Neural crest cell (in vitro differentiated cells): ENCODE results near the gene OLFML2B. TPM values are rescaled to one million over a fixed set of nuclear protein-coding genes. Genes with fewer than 3 reads are reported as not detected.

ENCODE experiments used
- DNase-seq: peaks from one replicate; pipeline ENCODE4 v3.0.0; 2021; ENCODE audit warnings: low read depth, mixed read lengths, low spot score
- H3K27ac Mint-ChIP-seq: one replicate; pipeline ENCODE4 v1.8.0; 2021; ENCODE audit warnings: mild to moderate bottlenecking, mixed read lengths; ENCODE audit not compliant: unreplicated experiment
- H3K27me3 Mint-ChIP-seq: 2 replicates; pipeline ENCODE4 v1.8.0; 2021; ENCODE audit warnings: low read depth, mild to moderate bottlenecking, mixed read lengths
- H3K36me3 Mint-ChIP-seq: 2 replicates; pipeline ENCODE4 v1.8.0; 2021; ENCODE audit warnings: low read depth, mild to moderate bottlenecking, mixed read lengths
- H3K4me1 Mint-ChIP-seq: 2 replicates; pipeline ENCODE4 v1.8.0; 2021; ENCODE audit warnings: mixed read lengths
- H3K4me3 Mint-ChIP-seq: one replicate; pipeline ENCODE4 v1.8.0; 2021; ENCODE audit warnings: mild to moderate bottlenecking, mixed read lengths
- H3K9me3 Mint-ChIP-seq: 2 replicates; pipeline ENCODE4 v1.8.0; 2021; ENCODE audit warnings: mixed read lengths
- total RNA-seq: library from RNA; stranded (reverse); gene quantifications from 2 replicates; pipeline ENCODE4 v1.2.1, GENCODE V29; 2021
- TF ChIP-seq, protein P1 (sequence below): fragments of 200-600 bp; sonication (generic); conservative IDR thresholded peaks from 2 replicates; pipeline ENCODE4 v1.5.0; 2021; ENCODE audit warnings: antibody characterized with exemption, mild to moderate bottlenecking

OLFML2B gene
- total RNA-seq, 1 donor from 2014 or later, result 5.8 TPM

GRCh38 chr1:162033428-162033827 is 9.8 kb upstream of the OLFML2B start:
- Mint-ChIP-seq H3K36me3 (no peaks in the 10 kb centered on the region), H3K27me3 (peaks cover 58% of the 10 kb centered on the region), H3K4me3 (no peak overlapping the region), H3K27ac (no peak overlapping the region), H3K4me1 (no peaks in the 10 kb centered on the region), H3K9me3 (no peaks in the 10 kb centered on the region)
- DNase-seq, result no peak
- TF ChIP-seq, protein P1, sequence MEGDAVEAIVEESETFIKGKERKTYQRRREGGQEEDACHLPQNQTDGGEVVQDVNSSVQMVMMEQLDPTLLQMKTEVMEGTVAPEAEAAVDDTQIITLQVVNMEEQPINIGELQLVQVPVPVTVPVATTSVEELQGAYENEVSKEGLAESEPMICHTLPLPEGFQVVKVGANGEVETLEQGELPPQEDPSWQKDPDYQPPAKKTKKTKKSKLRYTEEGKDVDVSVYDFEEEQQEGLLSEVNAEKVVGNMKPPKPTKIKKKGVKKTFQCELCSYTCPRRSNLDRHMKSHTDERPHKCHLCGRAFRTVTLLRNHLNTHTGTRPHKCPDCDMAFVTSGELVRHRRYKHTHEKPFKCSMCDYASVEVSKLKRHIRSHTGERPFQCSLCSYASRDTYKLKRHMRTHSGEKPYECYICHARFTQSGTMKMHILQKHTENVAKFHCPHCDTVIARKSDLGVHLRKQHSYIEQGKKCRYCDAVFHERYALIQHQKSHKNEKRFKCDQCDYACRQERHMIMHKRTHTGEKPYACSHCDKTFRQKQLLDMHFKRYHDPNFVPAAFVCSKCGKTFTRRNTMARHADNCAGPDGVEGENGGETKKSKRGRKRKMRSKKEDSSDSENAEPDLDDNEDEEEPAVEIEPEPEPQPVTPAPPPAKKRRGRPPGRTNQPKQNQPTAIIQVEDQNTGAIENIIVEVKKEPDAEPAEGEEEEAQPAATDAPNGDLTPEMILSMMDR, result no peak

DNA sequence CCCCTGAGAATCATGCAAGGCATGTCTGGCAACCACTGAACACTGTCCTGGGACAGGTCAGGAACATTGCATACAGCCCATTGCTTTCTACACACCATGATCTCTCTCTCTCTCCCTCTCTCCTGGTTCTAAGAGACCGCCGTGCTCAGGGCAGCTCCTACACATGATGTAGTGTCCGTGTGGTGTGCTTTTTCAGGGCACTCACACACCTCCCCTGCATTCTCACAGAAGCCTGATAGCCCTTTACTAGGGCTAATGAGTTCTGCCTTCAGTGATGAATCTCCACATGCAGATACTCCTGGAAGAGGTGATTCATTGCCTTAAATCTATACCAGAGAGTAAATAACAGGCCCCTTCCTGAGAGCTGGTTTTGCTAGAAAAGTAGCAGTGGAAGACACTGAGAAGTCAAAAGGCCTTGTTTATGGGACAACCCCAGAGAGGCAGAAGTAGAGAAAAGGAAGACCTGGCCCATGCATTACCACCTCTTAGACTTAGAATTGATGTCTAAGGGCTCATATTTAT is 7.2 kb upstream of the OLFML2B start:
- no peaks in the 10 kb centered on the region for H3K36me3 Mint-ChIP-seq
- H3K27ac Mint-ChIP-seq, result no peak overlapping the region
- TF ChIP-seq, protein P1, result no peak
- H3K27me3 Mint-ChIP-seq, result peaks cover 62% of the 10 kb centered on the region
- peaks cover 7% of the 10 kb centered on the region for H3K9me3 Mint-ChIP-seq
- no peaks in the 10 kb centered on the region for H3K4me1 Mint-ChIP-seq
- no peak for DNase-seq
- H3K4me3 Mint-ChIP-seq, result no peak overlapping the region

GRCh38 chr1:162029157-162029556 is 5.5 kb upstream of the OLFML2B start:
- no peak overlapping the region for H3K4me3 Mint-ChIP-seq
- peaks cover 7% of the 10 kb centered on the region for H3K9me3 Mint-ChIP-seq
- no peak for DNase-seq
- peaks cover 5% of the 10 kb centered on the region for H3K4me1 Mint-ChIP-seq
- H3K27ac Mint-ChIP-seq, result no peak overlapping the region
- peaks cover 72% of the 10 kb centered on the region for H3K27me3 Mint-ChIP-seq
- TF ChIP-seq, protein P1, result no peak
- no peaks in the 10 kb centered on the region for H3K36me3 Mint-ChIP-seq

DNA sequence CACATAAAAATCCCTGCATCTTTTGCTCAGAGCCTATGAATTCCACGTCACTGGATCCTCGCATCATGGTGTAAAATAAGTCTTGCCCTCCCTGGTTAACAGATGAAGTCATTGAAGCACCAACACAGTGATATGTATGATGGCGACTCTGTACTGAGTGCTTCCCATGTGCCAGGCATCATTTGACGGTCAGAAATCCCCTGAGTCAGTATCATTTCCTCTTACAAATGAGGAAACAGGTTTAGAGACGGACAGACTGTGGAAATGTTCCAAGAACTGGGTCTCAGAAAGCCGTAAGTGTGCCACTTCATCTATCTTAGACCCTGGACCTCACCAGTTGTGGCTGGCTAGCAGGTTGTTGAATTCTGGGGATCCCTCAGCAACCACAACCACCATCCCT is 5.1 kb upstream of the OLFML2B start:
- Mint-ChIP-seq H3K27me3 (peaks cover 70% of the 10 kb centered on the region), H3K4me3 (no peak overlapping the region), H3K27ac (no peak overlapping the region), H3K4me1 (peaks cover 6% of the 10 kb centered on the region), H3K36me3 (no peaks in the 10 kb centered on the region), H3K9me3 (peaks cover 7% of the 10 kb centered on the region)
- TF ChIP-seq, protein P1, result no peak
- DNase-seq, result no peak

DNA sequence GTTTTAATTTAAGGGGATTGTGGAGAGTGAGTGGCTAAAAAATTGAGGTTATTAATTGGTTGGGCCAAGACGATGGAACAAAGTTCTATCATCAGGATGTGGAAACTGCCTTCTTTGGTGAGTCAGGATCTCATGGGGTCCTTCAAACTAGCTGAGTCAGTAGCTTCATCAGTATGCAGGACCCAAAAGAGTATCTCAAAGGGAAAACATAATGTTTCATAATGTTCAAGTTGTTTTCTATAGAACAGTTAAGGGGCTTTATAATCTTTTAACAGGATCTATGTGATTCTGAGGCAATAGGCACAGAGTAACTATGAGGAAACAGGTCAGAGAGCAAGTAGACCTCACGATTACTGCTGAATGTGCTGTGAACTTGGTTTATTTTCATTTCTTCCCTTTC is 3.2 kb upstream of the OLFML2B start:
- TF ChIP-seq, protein P1, result no peak
- no peak for DNase-seq
- no peaks in the 10 kb centered on the region for H3K36me3 Mint-ChIP-seq
- peaks cover 69% of the 10 kb centered on the region for H3K27me3 Mint-ChIP-seq
- H3K27ac Mint-ChIP-seq, result no peak overlapping the region
- H3K4me1 Mint-ChIP-seq, result peaks cover 16% of the 10 kb centered on the region
- H3K9me3 Mint-ChIP-seq, result peaks cover 7% of the 10 kb centered on the region
- no peak overlapping the region for H3K4me3 Mint-ChIP-seq
